ENCODE results near the gene VWA2.
"Not testable (repeated sequence)": the region's sequence is repeated elsewhere in the genome, so short reads cannot be mapped to it uniquely, and the experiment has no call there.

VWA2 gene

GRCh38 chr10:114320249-114321116 lies 81.4 kb downstream of the VWA2 start:
- FAIRE-seq = no peak

DNA sequence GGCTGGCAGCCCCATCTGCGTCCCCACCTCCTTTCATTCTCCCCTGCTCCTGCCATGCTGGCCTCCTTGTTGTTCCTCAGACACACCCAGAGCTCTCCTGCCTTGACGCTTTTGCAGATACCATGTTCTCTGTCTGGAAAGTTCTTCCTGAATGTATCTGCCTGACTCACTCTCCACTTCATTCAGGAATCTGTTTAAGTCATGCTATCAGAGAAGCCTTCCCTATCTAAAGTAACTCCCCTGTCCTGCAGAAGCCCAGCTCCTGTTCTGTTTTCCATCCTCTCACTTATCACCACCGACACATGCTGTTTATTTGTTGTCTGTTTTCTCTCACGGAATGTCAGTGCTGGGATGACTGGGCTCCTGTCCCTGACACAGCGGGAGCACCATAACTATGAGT lies 83.3 kb downstream of the VWA2 start:
- FAIRE-seq = no peak

GRCh38 chr10:114323023-114323422 lies 84.0 kb downstream of the VWA2 start:
- no peak for FAIRE-seq

GRCh38 chr10:114326795-114327194 lies 87.7 kb downstream of the VWA2 start:
- no peak for FAIRE-seq

- FAIRE-seq = no peak
Observed at GRCh38 chr10:114327537-114328440, 88.7 kb downstream of the VWA2 start.

DNA sequence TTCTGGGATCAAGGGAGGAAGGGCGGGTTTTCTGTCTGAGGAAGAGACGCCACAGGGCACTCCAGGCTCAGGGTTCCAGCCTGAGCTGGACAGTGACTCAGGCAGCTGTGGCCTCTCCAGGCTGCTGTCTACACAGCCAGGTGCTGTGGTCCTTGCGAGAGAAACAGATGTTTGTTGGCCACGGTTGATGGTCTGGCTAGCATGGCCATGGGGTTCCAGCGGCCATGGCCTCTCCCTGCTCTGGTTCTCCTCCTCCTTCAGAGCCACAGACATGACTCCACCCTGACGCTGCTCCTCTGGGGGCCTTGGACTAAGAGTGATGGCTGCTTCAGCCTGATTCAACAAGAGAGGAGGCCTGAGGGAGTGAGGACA lies 89.4 kb downstream of the VWA2 start:
- FAIRE-seq = no peak

GRCh38 chr10:114328874-114329273 lies 89.8 kb downstream of the VWA2 start:
- no peak for FAIRE-seq

GRCh38 chr10:114329634-114330365 lies 90.7 kb downstream of the VWA2 start:
- no peak for FAIRE-seq

DNA sequence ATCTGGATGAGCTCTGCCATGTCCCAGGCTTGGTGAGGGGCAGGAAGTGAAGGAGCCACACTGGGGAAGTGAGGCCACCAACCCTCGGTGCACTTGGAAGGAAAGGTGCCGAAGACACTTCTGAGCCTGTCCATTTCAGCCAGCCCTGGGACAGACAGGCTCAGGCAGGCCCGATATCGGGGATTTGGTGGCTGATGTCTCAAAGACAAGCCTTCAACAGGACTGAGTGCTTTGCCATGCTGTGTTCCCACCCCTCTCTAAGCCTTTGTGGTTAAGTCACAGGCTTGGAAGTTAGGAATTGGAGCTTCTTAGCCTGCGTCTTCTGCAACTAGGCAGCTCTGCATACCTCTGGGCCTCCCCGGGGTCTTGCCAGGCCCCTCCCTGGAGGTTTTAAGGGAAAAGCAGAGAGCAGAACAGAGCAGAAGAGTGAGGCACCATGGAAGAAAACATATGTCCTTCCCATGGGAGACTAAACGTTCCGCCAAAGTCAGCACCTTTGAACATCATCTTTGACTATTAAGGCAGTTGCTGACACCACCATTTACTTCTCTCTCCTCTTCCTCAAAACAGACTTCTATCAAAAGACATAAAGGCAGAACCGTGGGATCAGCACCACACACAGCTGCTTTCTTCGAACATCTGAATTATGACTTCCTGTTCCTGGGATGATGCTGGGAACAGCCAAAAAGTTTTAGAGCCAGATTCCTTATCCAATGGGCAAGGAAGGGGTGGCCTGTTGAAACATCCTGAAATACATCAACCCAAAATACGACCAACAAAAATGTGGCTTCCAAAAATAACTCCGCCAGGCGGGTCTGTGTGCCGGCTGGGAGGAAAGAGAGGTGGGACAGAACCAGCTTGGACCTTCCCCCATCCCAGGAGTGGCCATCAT lies 93.5 kb downstream of the VWA2 start:
- no peak for FAIRE-seq

- not testable (repeated sequence) for FAIRE-seq
Observed at GRCh38 chr10:114333441-114333840, 94.4 kb downstream of the VWA2 start.

GRCh38 chr10:114334301-114334700 lies 95.2 kb downstream of the VWA2 start:
- no peak for FAIRE-seq

DNA sequence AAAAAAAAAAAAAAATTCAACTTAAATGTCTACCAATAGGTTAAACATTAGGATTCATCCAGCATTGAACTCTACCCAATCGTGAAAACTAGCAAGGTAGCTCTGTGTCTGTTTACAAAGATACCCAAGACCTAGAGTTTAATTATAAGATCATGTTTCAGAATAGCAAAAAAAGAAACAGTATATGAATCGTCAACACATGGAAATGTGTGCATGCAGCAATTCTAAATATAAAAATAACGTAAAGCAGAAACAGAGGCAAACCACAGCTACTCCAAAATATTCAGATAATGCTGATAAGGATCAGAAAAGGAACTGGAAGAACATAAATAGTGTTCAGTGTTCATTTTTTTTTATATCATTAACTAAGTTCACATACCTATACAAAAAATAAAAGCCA lies 96.6 kb downstream of the VWA2 start:
- FAIRE-seq = no peak

DNA sequence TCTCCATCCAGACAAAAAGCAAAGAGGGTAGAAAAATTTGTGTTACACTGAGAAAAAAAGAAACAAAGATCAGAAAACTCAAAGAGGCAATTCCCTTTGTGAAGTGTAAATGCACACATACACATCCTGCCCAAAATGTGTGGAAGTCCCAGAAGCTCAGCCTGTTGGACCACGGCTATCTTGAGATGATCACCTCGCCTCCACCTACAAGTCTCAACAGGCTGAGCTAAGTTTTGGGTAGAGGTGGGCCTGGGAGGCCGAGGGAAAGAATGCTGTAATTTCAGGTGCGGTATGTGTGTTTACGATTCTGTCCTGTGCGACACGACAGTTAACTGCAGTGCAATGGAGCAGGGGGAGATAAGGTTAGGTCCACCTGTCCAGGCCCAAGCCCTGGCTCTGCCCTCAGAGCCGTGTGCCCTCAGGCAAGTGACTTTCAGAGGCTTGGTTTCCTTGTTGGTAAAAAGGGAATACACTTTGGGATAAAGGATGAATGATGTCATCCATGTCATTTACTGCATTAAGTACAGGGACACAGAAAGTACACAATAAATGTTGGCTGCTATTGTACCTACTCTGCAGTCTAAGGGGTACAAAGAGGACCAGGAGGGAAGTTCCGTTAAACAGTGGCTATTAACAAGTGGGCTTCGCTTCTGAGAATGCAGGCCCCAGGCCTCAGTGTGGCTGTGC lies 97.9 kb downstream of the VWA2 start:
- no peak for FAIRE-seq

GRCh38 chr10:114337510-114338462 lies 98.7 kb downstream of the VWA2 start:
- FAIRE-seq = no peak

GRCh38 chr10:114340816-114341215 lies 101.8 kb downstream of the VWA2 start:
- FAIRE-seq = no peak

All from TTC549 (cell line).